ENCODE measurements around the gene SLIT3. TPM values are rescaled to one million over a fixed set of nuclear protein-coding genes. Genes with fewer than 3 reads are reported as not detected.

Gene SLIT3
- total RNA-seq, 1 experiment from 2014 or later: 0.92 TPM

GRCh38 chr5:169132302-169132660 lies 168.7 kb downstream of the SLIT3 start:
- H2BK12ac ChIP-seq (ENCODE audit: insufficient read length, low read depth, low read length): no peak overlapping the region
- no peak overlapping the region for H2BK15ac ChIP-seq (ENCODE audit: low read depth, low read length)
- no CpG with 5 or more reads among the region's 1 CpG for WGBS (ENCODE audit: extremely low coverage, insufficient read length, low lambda C conversion rate)
- H2BK120ac ChIP-seq (ENCODE audit: low read depth, low read length, poor library complexity, severe bottlenecking): no peak overlapping the region
- H3K4ac ChIP-seq (ENCODE audit: low read depth, low read length): no peak overlapping the region
- TF ChIP-seq, protein P1, sequence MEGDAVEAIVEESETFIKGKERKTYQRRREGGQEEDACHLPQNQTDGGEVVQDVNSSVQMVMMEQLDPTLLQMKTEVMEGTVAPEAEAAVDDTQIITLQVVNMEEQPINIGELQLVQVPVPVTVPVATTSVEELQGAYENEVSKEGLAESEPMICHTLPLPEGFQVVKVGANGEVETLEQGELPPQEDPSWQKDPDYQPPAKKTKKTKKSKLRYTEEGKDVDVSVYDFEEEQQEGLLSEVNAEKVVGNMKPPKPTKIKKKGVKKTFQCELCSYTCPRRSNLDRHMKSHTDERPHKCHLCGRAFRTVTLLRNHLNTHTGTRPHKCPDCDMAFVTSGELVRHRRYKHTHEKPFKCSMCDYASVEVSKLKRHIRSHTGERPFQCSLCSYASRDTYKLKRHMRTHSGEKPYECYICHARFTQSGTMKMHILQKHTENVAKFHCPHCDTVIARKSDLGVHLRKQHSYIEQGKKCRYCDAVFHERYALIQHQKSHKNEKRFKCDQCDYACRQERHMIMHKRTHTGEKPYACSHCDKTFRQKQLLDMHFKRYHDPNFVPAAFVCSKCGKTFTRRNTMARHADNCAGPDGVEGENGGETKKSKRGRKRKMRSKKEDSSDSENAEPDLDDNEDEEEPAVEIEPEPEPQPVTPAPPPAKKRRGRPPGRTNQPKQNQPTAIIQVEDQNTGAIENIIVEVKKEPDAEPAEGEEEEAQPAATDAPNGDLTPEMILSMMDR (conservative IDR thresholded peaks at IDR 0.05): no peak
- Mint-ChIP-seq H3K27ac (no peak overlapping the region), H3K27me3 (ENCODE audit: low read depth) (peaks cover 2% of the 10 kb centered on the region), H3K36me3 (ENCODE audit: insufficient read depth in 1 of 3, low read depth in 3 of 3) (no peaks in the 10 kb centered on the region; a peak in 1 of 7 replicates), H3K4me1 (peaks cover 4 to 9% of the 10 kb centered on the region in 2 experiments), H3K9me3 (no peaks in the 10 kb centered on the region), H3K4me3 (no peak overlapping the region)
- H2BK5ac ChIP-seq (ENCODE audit: insufficient read length, low read length): no peak overlapping the region
- H3T11ph ChIP-seq (ENCODE audit: low read length): no peak overlapping the region
- H3K4me2 ChIP-seq (ENCODE audit: insufficient read depth, insufficient read length, low read length): no peak overlapping the region
- DNase-seq: no peak
- no peaks in the 10 kb centered on the region for H3K79me2 ChIP-seq (ENCODE audit: insufficient read depth, low read length)
- H2BK20ac ChIP-seq (ENCODE audit: low read depth, low read length, poor library complexity, severe bottlenecking): no peak overlapping the region
- H3K56ac ChIP-seq (ENCODE audit: insufficient read length, low read depth, low read length): no peak overlapping the region
- no peaks in the 10 kb centered on the region for H4K20me1 ChIP-seq (ENCODE audit: control insufficient read depth, insufficient read depth, insufficient read length)
- H3K27ac ChIP-seq (ENCODE audit: insufficient read length, low read depth, low read length): no peak overlapping the region
- no peak overlapping the region for H3K9ac ChIP-seq (ENCODE audit: extremely low read depth, insufficient read length, low read length)
- H3K14ac ChIP-seq (ENCODE audit: insufficient read depth, low read length): no peak overlapping the region
- no peak overlapping the region for H2AFZ ChIP-seq (ENCODE audit: low read length)
- H2AK5ac ChIP-seq (ENCODE audit: insufficient read length, low read length): no peak overlapping the region
- H3K27me3 ChIP-seq (ENCODE audit: insufficient read depth, low read length): no peaks in the 10 kb centered on the region; the same call in 1 of the 2 replicates
- no peak overlapping the region for H4K5ac ChIP-seq (ENCODE audit: insufficient read length, low read depth, low read length)
- H3K9me3 ChIP-seq (ENCODE audit: control insufficient read depth, low read depth, low read length): no peaks in the 10 kb centered on the region
- H3K23me2 ChIP-seq (ENCODE audit: insufficient read length, low read depth, low read length, poor library complexity, severe bottlenecking): no peaks in the 10 kb centered on the region
- no peaks in the 10 kb centered on the region for H3K79me1 ChIP-seq (ENCODE audit: insufficient read depth, low read depth, low read length, poor library complexity, severe bottlenecking)
- H4K91ac ChIP-seq (ENCODE audit: insufficient read length, low read depth, low read length): no peak overlapping the region
- no peak overlapping the region for H4K8ac ChIP-seq (replicated peaks; ENCODE audit: insufficient read length, low read depth, low read length)
- no peak overlapping the region for H3K23ac ChIP-seq (ENCODE audit: insufficient read length, low read depth, low read length)
- no peaks in the 10 kb centered on the region; the same call in 1 of the 2 replicates for H3K4me1 ChIP-seq (ENCODE audit: insufficient read depth, low read length)
- no peak overlapping the region for H3K18ac ChIP-seq (ENCODE audit: insufficient read length, low read depth, low read length)
